ENCODE results near the gene RTN4.

GRCh38 chr2:55033921-55034320 lies 16.3 kb downstream of the RTN4 start:
- no peak for TF ChIP-seq POLR2A (IDR thresholded peaks at IDR 0.05)
- TF ChIP-seq, protein P1, sequence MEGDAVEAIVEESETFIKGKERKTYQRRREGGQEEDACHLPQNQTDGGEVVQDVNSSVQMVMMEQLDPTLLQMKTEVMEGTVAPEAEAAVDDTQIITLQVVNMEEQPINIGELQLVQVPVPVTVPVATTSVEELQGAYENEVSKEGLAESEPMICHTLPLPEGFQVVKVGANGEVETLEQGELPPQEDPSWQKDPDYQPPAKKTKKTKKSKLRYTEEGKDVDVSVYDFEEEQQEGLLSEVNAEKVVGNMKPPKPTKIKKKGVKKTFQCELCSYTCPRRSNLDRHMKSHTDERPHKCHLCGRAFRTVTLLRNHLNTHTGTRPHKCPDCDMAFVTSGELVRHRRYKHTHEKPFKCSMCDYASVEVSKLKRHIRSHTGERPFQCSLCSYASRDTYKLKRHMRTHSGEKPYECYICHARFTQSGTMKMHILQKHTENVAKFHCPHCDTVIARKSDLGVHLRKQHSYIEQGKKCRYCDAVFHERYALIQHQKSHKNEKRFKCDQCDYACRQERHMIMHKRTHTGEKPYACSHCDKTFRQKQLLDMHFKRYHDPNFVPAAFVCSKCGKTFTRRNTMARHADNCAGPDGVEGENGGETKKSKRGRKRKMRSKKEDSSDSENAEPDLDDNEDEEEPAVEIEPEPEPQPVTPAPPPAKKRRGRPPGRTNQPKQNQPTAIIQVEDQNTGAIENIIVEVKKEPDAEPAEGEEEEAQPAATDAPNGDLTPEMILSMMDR (IDR thresholded peaks at IDR 0.05) = no peak
- TF ChIP-seq EP300 (IDR thresholded peaks at IDR 0.05) = no peak
- TF ChIP-seq POLR2AphosphoS5 (IDR thresholded peaks at IDR 0.05) = no peak
